Epidermal melanocyte (primary cell): Measurements from ENCODE around the gene TMEM150C.

Source experiments
- DNase-seq: peaks from one replicate; pipeline ENCODE4 v3.0.0; 2011; ENCODE audit warnings: low spot score; ENCODE audit not compliant: insufficient read length

TMEM150C gene

DNA sequence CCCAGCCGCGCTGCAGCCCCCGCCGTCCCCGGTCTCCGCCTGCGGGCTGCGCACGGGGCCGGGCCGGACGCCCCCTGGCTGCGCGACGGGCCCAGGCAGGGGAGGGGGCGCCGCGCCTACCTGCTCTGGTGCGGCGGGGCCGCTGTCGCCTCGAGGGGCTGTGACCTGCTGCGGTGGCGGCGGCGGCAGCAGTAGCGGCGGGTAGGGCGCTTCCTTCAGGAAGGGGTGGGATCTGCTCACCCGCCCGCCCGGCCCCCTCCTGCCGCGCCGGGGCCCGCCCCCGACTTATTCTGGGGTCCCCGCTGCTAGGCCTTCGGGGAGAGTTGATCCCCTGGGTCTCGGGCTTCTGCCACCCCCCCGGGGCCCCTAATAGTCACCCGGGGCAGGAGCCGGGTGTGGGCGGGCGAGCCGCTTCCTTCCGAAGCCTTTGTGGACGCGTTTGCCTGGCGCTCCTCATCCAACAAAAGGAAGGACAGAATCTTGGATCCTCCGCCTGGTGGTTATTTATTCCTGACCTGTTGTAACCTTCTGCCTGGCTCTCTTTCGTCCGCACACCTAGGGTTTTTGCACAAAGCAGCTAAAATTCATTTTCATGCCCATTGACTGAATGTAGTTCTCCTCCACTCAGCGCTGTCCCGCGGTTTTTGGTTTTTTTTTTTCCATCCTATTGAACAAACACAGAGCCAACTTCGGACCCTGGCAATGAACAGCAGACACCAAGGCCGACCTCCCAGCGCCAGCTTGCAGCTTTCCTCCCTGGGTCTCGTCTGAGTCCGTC lies at the start of gene TMEM150C:
Gene TMEM150C (minus strand): TSS at position 203 of the 778 bp plus-strand sequence. CDS start 57,331 bp downstream, outside the sequence.
- DNase-seq = no peak

DNA sequence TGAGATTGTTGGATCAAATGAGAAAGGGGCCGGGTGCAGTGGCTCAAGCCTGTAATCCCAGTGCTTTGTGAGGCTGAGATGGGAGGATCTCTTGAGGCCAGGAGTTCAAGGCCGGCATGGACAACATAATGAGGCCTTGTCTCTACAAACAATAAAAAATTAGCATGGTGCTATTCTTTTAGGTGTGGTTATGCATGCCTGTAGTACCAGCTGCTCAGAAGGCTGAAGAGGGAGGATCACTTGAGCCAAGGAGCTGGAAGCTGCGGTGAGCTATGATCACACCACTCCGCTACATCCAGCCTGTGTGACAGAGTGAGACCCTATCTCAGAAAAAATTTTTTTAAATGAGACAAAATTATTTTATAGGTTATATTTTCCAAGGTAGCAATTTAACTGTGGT lies 49.7 kb upstream of the TMEM150C start:
- DNase-seq = no peak

DNA sequence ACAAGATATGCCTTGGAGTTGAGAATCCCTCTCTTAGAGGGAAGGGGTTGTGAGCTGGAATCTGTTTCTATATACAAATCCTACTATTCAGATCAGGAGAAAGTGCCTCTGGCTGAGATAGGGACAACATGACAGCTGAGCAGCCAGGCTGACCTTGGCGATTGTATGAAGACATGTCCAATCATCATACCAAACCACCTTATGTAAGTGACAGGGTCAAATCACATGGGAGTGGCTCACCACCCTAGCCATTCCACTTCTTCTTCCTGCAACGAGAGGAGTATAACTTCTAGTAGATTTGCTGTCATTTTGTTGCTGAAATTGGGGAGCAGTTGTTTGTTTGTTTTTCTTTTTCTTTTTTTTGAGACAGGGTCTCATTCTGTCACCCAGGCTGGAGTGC lies 48.3 kb upstream of the TMEM150C start:
- no peak for DNase-seq

DNA sequence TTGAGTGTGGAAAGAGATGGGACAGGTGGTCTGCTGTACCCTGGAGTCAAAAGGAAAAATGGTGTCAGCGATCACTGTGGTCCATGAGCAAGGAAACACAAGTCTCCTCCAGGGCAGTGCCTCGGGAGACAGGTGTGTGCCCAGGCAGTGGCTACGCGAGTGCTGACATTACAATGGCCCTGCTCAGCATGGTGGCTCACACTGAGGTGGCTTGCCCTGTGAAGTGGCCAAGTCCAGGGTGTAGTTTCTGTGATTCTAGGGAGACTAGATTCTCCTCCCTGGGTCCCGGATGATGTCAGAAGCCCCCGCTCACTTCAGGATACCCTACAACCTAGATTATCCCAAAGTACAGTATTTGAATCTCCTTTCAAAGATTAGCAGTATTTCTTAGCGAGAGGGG lies 44.8 kb upstream of the TMEM150C start:
- no peak for DNase-seq

DNA sequence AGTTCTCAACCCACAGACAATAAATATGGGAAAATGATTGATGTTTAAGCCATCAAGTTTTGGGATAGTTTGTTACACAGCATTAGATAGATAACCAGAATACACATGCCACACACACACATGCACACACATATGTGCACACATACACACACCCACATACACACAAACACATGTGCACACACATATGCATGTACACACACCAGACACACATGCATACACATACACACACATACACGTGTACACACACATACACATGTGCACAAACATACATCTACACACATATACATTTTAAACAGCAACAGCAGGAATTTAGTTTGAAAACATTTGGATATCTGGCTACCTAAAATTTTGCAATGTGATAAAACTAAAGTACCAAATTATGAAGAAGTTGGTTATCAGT lies 42.7 kb upstream of the TMEM150C start:
- DNase-seq = no peak

DNA sequence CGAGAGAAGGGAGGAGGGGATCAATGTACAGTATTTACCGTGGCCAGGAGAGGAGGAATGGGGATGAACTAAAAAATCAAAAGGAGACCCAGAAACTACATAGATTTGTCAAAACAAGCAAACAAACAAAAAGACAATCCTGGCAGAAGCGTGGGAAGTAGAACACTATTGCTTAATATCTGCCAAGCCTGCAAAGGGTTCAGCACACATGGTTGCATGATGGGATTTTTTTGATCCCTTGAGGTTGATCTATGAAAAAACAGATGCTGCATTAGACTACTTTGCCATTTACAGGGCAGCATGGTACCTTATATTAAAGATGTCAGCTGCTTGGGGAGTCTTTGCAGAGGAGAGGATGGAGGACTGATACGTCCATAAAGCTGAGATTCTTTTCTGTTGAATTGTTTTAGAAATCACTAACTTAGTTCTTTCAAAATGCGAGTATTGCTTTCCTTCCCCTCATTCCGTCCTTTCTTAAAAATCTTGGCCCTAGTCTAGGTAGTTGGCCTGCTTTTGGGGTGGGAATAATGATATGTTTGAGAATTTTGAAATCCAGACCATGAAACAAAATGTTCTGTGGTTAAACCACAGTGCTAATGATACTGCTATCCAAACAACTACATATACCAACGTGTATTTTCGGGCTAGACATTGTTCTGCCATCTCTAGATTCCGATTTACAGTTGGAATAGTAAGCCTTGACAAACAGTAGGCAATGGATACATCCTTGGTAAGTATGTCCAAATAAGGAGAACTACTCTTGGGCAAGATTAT lies 39.6 kb upstream of the TMEM150C start:
- DNase-seq = no peak

DNA sequence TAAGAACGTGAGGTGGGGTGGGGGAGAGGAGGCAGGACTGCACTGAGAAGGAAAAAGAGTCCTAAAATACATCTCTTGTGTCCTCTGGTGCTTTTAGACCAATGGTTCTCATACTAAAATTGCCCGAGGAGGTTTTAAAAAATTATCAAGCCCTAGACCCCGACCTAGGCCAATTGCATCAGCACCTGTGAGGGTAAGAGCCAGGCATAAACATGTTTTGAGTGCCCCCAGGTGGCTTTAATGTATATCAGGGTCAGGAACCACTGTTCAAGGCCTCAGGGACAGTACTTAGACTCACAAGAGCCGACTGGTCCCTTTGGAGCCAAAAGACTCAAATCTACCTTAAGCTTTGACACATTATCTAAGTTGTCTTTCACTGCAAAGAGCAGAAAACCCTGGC lies 37.5 kb upstream of the TMEM150C start:
- no peak for DNase-seq

DNA sequence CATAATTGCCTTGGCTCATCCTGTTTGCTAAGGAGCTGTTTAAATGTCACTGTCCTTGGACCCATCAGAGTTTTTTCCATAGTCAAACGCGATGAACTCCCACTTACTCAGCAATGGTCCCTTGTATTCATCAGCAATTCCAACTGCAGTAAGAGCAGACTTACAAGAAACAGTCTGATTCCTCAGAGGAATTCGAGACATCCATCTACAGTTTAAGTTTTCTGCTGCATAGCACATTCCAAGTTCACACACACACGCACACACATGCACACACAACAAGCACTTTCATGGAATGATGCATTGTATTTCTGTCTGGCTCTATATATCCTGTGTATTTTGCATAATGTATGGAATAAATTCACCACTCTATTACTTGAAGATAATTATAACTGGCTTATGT lies 32.7 kb upstream of the TMEM150C start:
- DNase-seq = no peak

DNA sequence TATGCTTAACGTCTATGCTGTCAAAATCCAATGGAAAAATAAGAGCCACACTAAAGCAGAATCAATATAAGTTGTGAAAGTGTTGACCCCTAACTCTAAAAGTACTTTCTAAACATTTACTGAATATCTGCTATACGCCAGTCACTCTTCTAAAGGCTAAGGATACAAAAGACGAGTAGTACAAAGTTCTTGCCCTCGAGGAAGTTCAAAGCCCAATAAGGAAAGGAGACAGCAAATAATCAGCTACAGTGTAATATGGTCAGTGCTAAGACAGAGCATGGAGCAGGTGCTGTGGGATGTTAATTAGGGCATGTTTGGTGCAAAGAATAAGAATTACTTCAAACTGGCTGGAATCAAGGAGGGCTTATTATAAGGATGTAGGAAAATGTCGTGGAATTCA lies 31.6 kb upstream of the TMEM150C start:
- no peak for DNase-seq

DNA sequence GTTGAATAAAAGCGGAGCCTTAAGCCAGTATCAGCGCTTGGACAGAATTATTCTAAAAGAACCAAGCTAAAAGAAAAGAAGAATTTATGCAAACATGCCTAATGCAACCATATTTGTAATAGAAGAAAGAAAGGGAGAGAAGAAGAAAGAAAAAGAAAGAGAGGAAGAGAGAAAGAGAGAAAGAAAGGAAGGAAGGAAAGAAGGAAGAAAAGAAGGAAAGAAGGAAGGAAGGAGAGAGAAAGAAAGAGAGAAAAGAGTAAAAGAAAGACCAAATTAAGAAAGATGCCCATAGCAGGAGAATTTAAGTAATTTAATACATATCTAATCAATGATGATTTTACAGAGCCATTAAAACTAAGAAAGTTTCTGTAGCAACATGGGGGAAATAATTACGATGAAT lies 30.9 kb upstream of the TMEM150C start:
- DNase-seq = no peak

DNA sequence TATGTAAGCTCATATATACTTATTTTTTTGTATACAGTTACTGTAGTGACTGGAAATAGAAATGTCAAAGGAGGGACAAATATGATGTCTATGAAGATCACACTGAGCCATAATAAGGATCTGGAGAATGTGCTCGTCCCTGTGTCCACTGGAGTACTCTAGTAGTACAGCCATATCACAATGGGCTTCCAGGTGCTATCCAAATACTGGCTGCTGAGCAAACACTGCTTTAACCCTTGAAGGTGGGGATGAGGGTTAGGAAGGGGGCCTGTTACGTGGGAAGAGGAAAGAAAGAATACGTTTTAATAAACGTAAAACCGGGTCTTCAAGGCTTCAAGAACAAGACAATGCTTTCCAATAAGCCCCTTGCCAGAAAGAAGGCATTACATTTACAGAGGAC lies 29.8 kb upstream of the TMEM150C start:
- no peak for DNase-seq

DNA sequence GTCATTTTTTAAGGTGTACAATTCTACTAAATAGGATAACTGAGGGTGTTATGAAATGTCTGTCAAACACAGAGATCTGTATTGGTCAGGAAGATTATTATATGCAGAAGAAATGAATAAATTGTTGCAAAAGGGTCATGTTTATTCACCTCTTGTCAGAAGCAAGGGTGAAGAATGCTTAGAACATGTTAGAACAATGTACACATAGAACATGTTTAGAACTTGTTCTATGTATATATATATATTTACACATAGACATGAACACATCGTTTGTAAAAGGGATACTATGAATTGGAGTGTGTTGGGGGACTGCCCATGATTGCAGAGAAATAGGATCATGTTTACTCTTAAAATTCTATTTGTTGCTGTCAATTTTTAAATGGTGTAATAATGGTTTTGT lies 28.0 kb upstream of the TMEM150C start:
- no peak for DNase-seq

DNA sequence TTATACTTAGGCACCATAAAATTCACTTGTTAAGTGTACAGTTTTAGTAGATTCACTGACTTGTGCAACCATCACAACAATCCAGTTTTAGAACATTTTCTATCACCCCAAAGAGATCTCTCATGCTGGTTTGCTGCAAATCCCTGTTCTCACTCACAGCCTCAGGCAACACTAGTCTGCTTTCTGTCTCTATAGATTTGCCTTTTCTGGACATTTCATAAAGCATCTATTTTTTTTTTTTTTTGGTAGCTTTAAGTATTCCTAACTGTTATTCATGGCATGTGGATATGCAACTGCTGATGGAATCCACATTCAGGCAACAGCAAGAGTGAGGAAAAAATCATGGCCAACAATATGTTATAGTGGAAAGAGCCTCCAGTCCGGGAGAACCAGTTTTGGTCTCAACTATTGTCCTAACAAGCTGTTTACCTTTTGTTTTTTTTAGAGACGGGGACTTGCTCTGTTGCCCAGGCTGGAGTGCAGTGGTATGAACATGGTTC lies 27.0 kb upstream of the TMEM150C start:
- DNase-seq = no peak

DNA sequence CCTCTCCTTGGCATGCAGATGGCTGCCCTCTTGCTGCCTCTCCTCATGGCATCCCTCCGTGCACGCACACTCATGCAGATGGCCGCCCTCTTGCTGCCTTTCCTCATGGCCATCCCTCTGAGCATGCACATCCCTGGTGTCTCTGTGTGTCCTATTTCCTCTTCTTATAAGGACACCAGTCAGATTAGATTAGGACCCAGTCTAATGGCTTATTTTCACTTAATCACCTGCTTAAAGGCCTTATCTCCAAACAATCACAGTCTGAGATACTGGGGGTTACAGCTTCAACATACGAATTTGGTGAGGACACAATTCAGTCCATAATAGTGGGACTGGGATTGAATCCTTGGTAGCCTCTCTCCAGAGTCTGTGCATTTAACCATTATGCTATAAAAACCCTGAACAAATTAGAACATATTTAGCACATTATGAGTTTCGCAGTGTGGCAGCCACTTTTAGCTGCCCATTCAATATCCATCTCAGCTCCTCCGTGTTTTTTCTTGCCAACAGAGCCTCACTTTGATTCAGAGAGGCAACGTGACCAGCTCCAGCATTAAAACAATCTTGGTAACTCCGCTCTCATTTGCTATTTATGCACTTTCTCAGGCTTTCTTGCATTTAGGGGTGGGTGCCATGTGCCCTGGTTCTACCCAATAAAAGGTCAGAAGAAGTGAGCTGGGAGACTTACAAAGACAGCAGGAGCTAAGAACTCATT lies 26.2 kb upstream of the TMEM150C start:
- DNase-seq = no peak

DNA sequence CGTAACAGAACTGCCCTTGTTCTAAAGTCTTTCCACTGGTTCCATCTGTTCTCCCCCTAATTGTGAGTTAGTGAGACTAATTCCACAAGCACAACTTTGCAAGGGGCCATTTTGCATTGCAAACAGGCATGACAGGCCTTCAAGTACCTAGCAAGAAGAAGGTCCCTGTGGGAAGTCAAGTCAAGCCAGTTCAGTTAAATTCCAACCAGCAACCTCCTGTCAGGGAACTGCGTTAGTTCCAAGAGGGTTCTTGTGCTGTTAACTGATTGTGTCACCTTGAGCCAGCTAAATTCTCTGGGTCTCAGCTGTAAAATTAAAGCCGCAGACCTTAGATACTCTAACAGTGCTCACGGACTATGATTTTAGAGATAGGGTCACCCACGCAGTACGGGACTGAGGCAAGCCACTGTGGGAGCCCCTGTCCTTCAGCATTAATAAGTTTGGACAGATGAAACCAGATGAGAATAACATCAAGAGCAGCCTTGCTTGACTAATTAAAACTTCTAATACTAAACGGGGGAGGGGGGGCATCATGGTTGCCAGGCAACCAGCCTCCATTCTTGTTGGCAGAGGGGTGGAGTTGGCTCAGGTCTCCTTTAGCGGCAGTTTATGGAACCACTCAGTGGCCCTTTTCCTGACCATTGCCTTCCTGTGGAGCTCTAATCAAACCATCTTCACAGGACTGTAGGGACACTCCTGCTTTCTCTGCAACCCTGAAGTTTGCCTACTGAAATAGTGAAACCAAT lies 24.1 kb upstream of the TMEM150C start:
- DNase-seq = no peak

DNA sequence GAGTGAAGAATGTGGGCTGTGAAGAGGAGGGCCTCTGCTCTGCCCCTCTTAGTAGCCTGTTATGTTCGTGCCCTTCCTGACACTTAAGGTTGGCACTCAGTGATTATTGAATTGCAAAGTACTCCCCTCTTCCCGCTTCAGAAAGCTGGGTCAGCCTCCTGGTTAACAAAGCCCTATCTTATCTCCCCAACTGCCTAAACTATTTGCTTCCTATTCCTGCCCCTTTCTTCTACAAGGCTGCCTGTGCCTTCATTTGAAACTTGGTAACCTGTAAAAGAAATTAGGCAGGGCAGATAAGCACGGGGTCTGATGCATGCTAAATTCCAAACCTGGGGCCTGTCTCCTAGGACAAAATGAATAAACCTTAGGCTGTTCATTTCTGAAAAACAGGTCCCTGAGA lies 23.1 kb upstream of the TMEM150C start:
- DNase-seq = no peak

DNA sequence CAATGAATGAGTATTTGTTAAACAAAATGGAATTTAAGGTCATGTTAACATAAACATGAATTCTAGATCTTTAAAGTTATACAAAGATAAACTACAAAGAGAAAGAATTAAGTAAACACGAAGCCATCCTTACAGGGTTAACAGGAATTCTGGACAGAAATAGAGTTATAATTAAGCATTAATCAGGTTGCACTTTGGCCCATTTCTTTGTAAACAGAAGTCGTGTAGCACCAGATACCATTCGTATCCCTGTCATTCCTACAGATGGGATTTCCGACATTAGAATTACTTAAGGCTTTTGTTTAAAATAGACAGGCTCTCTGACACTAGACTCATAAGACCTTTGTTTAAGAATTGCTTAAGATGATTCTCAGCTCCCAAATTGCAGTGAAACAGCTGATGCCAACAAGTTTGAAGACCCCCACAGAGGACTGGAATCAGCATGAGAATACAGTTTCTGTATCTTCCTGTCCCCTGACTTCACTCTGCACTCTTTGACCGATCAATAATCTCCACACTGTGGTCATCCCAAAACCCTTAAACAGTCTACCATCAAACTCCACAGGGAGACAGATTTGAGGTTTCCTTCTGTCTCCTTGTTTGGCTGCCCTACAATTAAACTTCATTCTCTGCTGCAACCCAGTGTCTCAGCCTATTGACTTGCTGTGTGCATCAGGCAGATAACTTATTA lies 22.3 kb upstream of the TMEM150C start:
- DNase-seq = no peak

DNA sequence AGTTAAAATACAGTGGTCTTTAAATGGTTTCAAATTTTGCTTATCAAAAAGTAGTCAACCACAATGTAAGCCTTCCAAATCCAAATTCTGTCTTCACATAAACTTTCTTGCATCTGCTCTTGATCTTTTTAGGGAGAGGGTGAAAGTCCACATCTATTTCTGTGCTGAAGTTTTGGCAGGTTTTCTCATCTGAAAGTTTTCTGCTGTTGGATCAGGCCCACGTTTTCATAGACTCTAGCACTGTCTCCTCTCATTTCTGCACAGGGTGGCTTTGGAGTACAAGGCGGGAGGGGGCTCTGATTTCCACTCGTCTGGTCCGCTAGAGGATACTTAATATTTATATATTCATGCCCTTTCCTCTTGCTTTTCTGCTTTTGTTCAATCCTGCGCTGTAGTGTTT lies 18.1 kb upstream of the TMEM150C start:
- DNase-seq = no peak

DNA sequence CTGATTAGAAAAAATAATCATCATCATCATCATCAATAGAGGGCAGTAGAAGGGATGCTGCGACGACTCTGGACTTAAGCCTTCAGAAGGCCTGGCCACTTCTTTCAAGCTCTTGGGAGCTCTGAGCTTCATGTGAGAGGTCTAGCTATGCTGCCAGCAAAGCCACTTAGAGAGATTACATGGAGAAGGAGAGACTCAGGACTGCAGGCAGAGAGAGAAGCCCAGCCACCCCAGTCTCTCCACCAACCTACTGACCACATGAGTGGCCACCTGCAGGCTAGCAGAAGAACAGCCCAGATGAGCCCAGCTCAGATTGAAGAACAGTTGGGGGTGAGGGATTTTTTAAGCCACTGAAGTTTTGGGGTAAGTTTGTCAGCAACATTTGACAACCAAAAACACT lies 17.1 kb upstream of the TMEM150C start:
- DNase-seq = no peak

DNA sequence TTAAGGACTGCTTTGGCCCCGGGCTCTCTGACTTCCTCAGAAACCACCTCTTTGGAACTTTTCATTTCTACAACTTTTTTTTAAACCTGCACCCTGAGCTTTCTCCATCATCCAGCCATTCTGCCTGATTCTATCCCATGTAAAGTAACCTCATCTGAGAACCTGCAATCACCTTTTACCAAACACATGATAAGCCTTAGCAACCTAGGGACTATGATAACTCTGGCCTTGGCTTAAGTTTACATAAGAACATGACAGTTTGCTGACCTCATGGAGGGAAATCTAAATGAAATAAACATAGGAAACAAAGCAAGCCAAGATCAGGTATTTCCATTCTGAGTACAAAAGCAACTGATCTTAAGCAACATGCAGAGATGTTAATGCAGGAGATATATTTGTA lies 15.7 kb upstream of the TMEM150C start:
- DNase-seq = no peak

DNA sequence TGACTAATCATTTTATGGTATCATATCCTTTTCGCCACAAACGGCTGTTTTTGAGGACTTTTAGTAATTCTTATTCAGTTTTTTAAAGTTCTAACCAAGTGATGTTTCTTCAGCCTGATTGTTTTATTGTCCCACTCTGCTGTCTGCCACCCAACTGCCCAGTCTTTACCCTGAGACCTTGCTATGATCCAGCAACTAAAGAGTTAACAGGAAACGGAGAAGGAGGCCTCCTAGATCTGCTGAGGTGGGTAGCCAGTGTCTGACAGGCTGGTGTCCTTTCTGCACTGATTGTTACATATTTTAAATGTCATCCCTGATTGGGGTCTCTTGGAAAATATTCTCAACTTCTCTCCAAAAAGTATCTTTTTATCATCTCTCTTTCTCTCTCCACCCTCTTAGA lies 7.9 kb upstream of the TMEM150C start:
- DNase-seq = no peak
